Activated CD4-positive, alpha-beta memory T cell treated with anti-CD3 and anti-CD28 coated beads, Interleukin-2, amount 10 ng/mL, durations not matched to agents 7 days and 5 days (primary cell): ENCODE results near the gene OPN3. TPM values are rescaled to one million over a fixed set of nuclear protein-coding genes. Genes with fewer than 3 reads are reported as not detected.
A peak's percentile ranks its signal among the peaks of the same experiment; 100 is the strongest.

Source experiments
- CTCF ChIA-PET: fragments of 350-600 bp; sonication (Branson Sonifier 250); formaldehyde crosslinking; loops from one replicate; lab custom pipeline; 2021; ENCODE audit warnings: antibody characterized with exemption, inconsistent platforms; lab: Charles Lee
- POLR2A ChIA-PET: fragments of 350-600 bp; sonication (Branson Sonifier 250); formaldehyde crosslinking; loops from one replicate; lab custom pipeline; 2021; ENCODE audit warnings: antibody characterized with exemption; lab: Charles Lee
- DNase-seq: peaks from one replicate; pipeline ENCODE4 v3.0.0-alpha.2; 2020
- H3K27ac Mint-ChIP-seq: one replicate; pipeline ENCODE4 v1.8.0; 2021; ENCODE audit warnings: mild to moderate bottlenecking, mixed read lengths
- H3K27me3 Mint-ChIP-seq: one replicate; pipeline ENCODE4 v1.8.0; 2021; ENCODE audit warnings: mixed read lengths
- H3K36me3 Mint-ChIP-seq: one replicate; pipeline ENCODE4 v1.8.0; 2021; ENCODE audit warnings: low read depth, mixed read lengths
- H3K4me1 Mint-ChIP-seq: one replicate; pipeline ENCODE4 v1.8.0; 2021; ENCODE audit warnings: mixed read lengths
- H3K4me3 Mint-ChIP-seq: one replicate; pipeline ENCODE4 v1.8.0; 2021; ENCODE audit warnings: mild to moderate bottlenecking, mixed read lengths
- H3K9me3 Mint-ChIP-seq: one replicate; pipeline ENCODE4 v1.8.0; 2021; ENCODE audit warnings: mixed read lengths
- total RNA-seq, 2 experiments: library from RNA; stranded (reverse); gene quantifications; one replicate each; pipeline ENCODE4 v1.2.3, GENCODE V29; 2021

Gene OPN3
- total RNA-seq, 2 experiments from 2014 or later: 8.0 to 9.6 TPM

GRCh38 chr1:241630476-241630875 lies 9.7 kb downstream of the OPN3 start:
- POLR2A ChIA-PET: interaction anchor here (1.2 kb wide), 1 partner anchor 9 kb away, joined by 4 read pairs; no protein-coding TSS in a partner anchor
- H3K9me3 Mint-ChIP-seq: no peaks in the 10 kb centered on the region
- H3K4me1 Mint-ChIP-seq: peaks cover 11% of the 10 kb centered on the region
- no peak overlapping the region for H3K4me3 Mint-ChIP-seq
- peaks cover 20% of the 10 kb centered on the region for H3K36me3 Mint-ChIP-seq
- no peaks in the 10 kb centered on the region for H3K27me3 Mint-ChIP-seq
- CTCF ChIA-PET: interaction anchor here (2.1 kb wide), 1 partner anchor 19 kb away, joined by 12 read pairs; no protein-coding TSS in a partner anchor
- H3K27ac Mint-ChIP-seq: no peak overlapping the region
- no peak for DNase-seq

DNA sequence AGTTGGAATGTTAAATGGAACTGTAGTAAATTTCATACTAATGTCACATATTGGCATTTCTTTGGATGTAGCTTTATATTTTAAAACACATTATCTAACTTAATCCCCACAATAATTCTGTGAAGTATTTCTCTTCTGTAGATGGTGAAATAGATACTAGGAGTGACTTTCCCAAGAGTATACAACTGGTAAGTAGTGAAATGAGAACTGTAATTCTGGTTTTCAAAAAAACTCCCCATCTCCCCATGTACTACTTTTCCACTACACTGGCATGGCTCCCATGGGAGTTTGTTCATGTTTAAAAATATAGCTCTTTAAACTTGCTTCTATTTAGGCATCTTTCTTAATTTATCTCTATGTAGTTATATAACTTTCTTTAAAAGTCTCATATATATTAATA lies 10.2 kb downstream of the OPN3 start:
- no peak overlapping the region for H3K4me3 Mint-ChIP-seq
- H3K27me3 Mint-ChIP-seq: no peaks in the 10 kb centered on the region
- H3K9me3 Mint-ChIP-seq: no peaks in the 10 kb centered on the region
- DNase-seq: no peak
- H3K36me3 Mint-ChIP-seq: peaks cover 15% of the 10 kb centered on the region
- ChIA-PET POLR2A (interaction anchor here (1.2 kb wide), 1 partner anchor 9 kb away, joined by 4 read pairs; no protein-coding TSS in a partner anchor), CTCF (interaction anchor here (1.1 to 2.1 kb wide), 2 partner anchors 11 to 19 kb away, joined by 4 to 12 read pairs; no protein-coding TSS in a partner anchor)
- peaks cover 11% of the 10 kb centered on the region for H3K4me1 Mint-ChIP-seq
- no peak overlapping the region for H3K27ac Mint-ChIP-seq

DNA sequence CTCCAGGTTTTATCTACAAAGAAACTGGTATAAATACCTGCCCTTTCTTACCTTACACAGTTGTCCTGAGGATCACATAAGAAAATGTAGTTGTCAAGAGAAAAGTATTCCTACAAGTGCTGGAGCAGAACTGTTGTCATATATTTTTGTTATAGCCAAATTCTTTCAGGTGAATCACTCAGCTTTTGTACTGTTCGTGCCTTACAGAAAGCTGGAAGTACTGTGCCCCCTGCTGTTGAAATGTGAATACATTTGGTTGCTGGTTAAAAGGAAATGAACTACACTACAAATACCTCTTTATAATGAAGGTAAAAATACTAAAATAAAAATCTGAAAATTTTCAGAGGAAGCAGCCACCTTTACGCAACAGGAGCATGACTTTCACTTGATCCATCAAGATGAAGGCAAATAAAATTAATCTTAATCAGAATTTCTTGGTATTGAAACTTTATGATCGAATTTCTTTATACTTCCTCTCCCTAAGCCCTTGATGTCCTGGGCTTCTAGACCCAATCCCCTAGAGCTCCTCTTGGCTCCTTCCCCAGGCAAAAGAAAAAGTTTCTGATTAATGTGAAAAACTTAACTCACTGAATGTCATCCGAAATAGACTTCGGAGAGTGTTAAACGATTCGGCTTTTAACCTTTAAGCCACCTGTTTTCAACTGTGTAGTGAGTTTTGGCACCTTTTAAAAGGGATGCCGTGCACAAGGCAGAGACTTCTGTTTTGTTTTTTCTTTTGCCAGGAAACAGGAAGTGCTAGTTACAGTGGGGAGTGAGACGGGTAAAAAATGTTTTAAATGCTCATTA lies 12.5 kb downstream of the OPN3 start:
- Mint-ChIP-seq H3K9me3 (no peaks in the 10 kb centered on the region), H3K27ac (peak overlapping the region; percentile 57), H3K4me3 (peak overlapping the region; percentile 9), H3K36me3 (peaks cover 7% of the 10 kb centered on the region), H3K27me3 (no peaks in the 10 kb centered on the region), H3K4me1 (peaks cover 11% of the 10 kb centered on the region)
- DNase-seq: peak; percentile 39
- POLR2A ChIA-PET: interaction anchor here (1.3 kb wide), 1 partner anchor 17 kb away, joined by 3 read pairs; no protein-coding TSS in a partner anchor
- CTCF ChIA-PET: interaction anchor here (0.6 to 4.1 kb wide), 11 partner anchors 10 to 938 kb away, joined by 3 to 49 read pairs (median 4); partner anchors contain the start of genes CHML, KMO and OPN3

DNA sequence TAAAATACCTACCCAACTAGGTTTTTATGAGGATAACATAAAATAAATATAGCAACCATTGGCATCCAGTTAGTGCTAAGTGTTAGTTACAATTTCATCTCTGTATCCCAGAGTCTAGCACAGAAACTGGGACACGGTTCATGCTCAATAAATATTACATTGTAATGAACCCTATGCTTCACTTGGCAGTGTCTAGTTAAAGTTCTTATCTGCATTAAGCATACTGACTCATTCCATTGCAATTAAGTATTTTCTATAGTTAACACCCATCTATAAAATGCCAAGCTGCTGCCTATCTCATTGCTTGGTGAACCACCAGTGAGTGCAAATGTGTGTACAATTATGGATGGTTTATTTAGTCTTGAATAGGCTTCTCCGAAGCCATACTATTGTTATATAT lies 15.2 kb downstream of the OPN3 start:
- Mint-ChIP-seq H3K4me3 (no peak overlapping the region), H3K27me3 (no peaks in the 10 kb centered on the region), H3K36me3 (no peaks in the 10 kb centered on the region), H3K9me3 (no peaks in the 10 kb centered on the region), H3K4me1 (peaks cover 11% of the 10 kb centered on the region), H3K27ac (no peak overlapping the region)
- CTCF ChIA-PET: interaction anchor here (4.1 kb wide), 1 partner anchor 13 kb away, joined by 49 read pairs; no protein-coding TSS in a partner anchor
- DNase-seq: no peak
- POLR2A ChIA-PET: no interaction called here

DNA sequence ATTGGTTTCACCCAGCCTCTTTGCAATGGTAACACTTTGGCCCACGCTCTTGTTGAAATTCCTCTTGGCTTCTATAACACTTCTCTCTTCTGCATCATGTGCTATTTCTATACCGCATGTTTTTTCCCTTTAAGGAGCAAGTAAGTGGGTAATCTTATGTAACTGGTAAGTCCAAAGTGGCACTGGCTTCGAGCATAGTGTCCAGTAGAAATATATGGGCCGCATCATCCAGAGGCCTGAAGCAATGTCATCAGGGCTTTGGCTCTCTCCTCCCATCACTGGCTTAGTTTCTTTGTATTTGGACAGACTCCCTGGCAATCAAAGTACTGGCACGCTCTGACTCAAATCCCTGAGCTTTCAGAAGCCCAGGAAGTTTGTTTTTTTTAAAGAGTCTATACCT lies 17.5 kb downstream of the OPN3 start:
- no peak for DNase-seq
- ChIA-PET POLR2A (no interaction called here), CTCF (interaction anchor here (1.3 to 1.9 kb wide), 2 partner anchors 10 to 11 kb away, joined by 3 to 9 read pairs; no protein-coding TSS in a partner anchor)
- Mint-ChIP-seq H3K4me1 (peaks cover 3% of the 10 kb centered on the region), H3K27ac (no peak overlapping the region), H3K36me3 (no peaks in the 10 kb centered on the region), H3K27me3 (no peaks in the 10 kb centered on the region), H3K9me3 (no peaks in the 10 kb centered on the region), H3K4me3 (no peak overlapping the region)

- H3K9me3 Mint-ChIP-seq: no peaks in the 10 kb centered on the region
- H3K36me3 Mint-ChIP-seq: no peaks in the 10 kb centered on the region
- ChIA-PET CTCF (interaction anchor here (0.9 to 1.3 kb wide), 2 partner anchors 8 to 10 kb away, joined by 3 read pairs; no protein-coding TSS in a partner anchor), POLR2A (no interaction called here)
- peaks cover 5% of the 10 kb centered on the region for H3K4me1 Mint-ChIP-seq
- H3K27me3 Mint-ChIP-seq: no peaks in the 10 kb centered on the region
- no peak overlapping the region for H3K4me3 Mint-ChIP-seq
- H3K27ac Mint-ChIP-seq: no peak overlapping the region
- no peak for DNase-seq
Measured at GRCh38 chr1:241617426-241617825, 22.7 kb downstream of the OPN3 start.

DNA sequence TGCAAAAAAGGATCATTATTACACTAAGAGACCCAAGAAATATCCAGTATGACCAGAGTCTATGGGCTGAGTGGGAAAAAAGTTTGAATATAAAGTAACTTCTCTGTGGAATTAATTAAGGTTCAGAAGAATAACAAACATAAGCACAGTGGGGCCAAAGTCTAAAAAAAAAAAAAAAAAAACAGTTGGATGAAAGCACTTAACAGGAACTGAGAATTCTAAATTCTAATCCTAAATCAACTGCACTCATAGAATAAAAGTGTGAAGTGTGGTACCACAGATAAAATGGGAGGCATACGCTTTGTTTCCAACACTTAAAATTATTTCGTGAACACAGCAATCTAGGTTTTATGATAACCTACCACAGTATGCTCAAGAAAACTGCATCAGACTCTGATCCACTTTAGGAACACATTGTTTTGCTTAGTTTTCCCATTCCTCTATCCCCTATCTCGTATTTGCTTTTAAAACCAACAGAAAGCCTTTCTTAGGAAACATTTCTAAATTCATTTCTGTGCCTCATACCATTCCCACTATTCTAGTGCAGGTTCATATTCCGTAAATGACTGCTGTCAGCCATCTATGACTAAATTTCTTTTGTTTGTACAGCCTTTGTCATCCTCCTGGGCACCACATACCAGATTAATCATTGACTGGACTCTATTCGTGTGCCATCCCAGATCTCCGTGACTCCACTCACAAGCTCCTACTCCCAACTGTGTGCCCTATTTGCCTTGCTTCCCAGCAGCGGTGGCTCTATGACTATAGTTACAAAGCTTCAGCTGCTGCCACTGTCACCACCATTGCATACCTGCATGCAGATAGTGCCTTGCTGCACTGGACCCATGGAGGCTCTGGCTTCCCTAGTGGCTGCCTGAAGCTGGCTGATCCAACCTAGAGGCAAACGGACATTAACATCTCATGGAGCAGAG lies 24.9 kb downstream of the OPN3 start:
- no peak for DNase-seq
- no peaks in the 10 kb centered on the region for H3K36me3 Mint-ChIP-seq
- no peak overlapping the region for H3K4me3 Mint-ChIP-seq
- H3K9me3 Mint-ChIP-seq: no peaks in the 10 kb centered on the region
- no peaks in the 10 kb centered on the region for H3K27me3 Mint-ChIP-seq
- peaks cover 5% of the 10 kb centered on the region for H3K4me1 Mint-ChIP-seq
- POLR2A ChIA-PET: no interaction called here
- CTCF ChIA-PET: no interaction called here
- no peak overlapping the region for H3K27ac Mint-ChIP-seq

- H3K27me3 Mint-ChIP-seq: no peaks in the 10 kb centered on the region
- H3K4me1 Mint-ChIP-seq: peaks cover 5% of the 10 kb centered on the region
- CTCF ChIA-PET: interaction anchor here (5.8 kb wide), 1 partner anchor 12 kb away, joined by 49 read pairs; no protein-coding TSS in a partner anchor
- POLR2A ChIA-PET: interaction anchor here (0.6 kb wide), 1 partner anchor 18 kb away, joined by 3 read pairs; no protein-coding TSS in a partner anchor
- DNase-seq: no peak
- H3K4me3 Mint-ChIP-seq: no peak overlapping the region
- H3K36me3 Mint-ChIP-seq: no peaks in the 10 kb centered on the region
- no peak overlapping the region for H3K27ac Mint-ChIP-seq
- H3K9me3 Mint-ChIP-seq: no peaks in the 10 kb centered on the region
Measured at GRCh38 chr1:241614572-241614971, 25.6 kb downstream of the OPN3 start.

DNA sequence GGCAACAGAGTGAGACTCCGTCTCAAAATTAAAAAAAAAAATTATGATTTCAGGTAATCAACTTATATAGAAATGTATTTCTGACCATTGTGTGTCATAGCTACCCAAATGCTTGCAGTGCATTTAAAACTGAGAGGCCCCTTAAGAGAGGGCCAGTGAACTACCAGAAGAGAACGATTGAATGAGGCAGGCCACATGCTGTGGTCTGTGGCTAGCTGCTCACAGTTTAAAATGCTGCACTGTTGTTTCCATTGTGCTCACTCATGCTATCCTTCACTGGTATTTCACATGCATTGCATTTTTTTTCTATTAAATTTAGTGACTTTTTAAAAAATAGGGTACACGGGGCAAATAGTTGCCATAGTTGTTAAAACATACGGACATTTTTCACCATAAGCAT lies 26.0 kb downstream of the OPN3 start:
- CTCF ChIA-PET: interaction anchor here (5.8 kb wide), 1 partner anchor 12 kb away, joined by 49 read pairs; no protein-coding TSS in a partner anchor
- Mint-ChIP-seq H3K36me3 (no peaks in the 10 kb centered on the region), H3K4me1 (peaks cover 5% of the 10 kb centered on the region), H3K27ac (no peak overlapping the region), H3K27me3 (no peaks in the 10 kb centered on the region), H3K9me3 (no peaks in the 10 kb centered on the region), H3K4me3 (no peak overlapping the region)
- peak; percentile 23 for DNase-seq
- POLR2A ChIA-PET: interaction anchor here (0.6 kb wide), 1 partner anchor 18 kb away, joined by 3 read pairs; no protein-coding TSS in a partner anchor

GRCh38 chr1:241612533-241613477 lies 27.4 kb downstream of the OPN3 start:
- Mint-ChIP-seq H3K4me1 (peaks cover 5% of the 10 kb centered on the region), H3K9me3 (no peaks in the 10 kb centered on the region), H3K36me3 (no peaks in the 10 kb centered on the region), H3K27me3 (no peaks in the 10 kb centered on the region), H3K27ac (no peak overlapping the region), H3K4me3 (no peak overlapping the region)
- DNase-seq: no peak
- CTCF ChIA-PET: interaction anchor here (1.0 to 5.8 kb wide), 8 partner anchors 9 to 387 kb away, joined by 3 to 49 read pairs (median 10); partner anchors contain the start of genes EXO1 and MAP1LC3C
- POLR2A ChIA-PET: interaction anchor here (0.8 kb wide), 1 partner anchor 25 kb away, joined by 3 read pairs; no protein-coding TSS in a partner anchor

GRCh38 chr1:241611736-241612135 lies 28.4 kb downstream of the OPN3 start:
- Mint-ChIP-seq H3K4me3 (no peak overlapping the region), H3K9me3 (no peaks in the 10 kb centered on the region), H3K36me3 (no peaks in the 10 kb centered on the region), H3K27ac (no peak overlapping the region), H3K27me3 (no peaks in the 10 kb centered on the region), H3K4me1 (peaks cover 5% of the 10 kb centered on the region)
- CTCF ChIA-PET: interaction anchor here (0.7 to 5.8 kb wide), 20 partner anchors 10 to 454 kb away, joined by 3 to 49 read pairs (median 5); partner anchors contain the start of genes CHML, EXO1, FH and KMO
- no peak for DNase-seq
- POLR2A ChIA-PET: interaction anchor here (0.8 kb wide), 1 partner anchor 26 kb away, joined by 3 read pairs; no protein-coding TSS in a partner anchor
